ENCODE results near the gene CRYBG2. TPM values are rescaled to one million over a fixed set of nuclear protein-coding genes. Genes with fewer than 3 reads are reported as not detected.

Gene CRYBG2
- total and polyA plus RNA-seq, 4 donors, result 0.37 to 7.7 (median 2.7) TPM

DNA sequence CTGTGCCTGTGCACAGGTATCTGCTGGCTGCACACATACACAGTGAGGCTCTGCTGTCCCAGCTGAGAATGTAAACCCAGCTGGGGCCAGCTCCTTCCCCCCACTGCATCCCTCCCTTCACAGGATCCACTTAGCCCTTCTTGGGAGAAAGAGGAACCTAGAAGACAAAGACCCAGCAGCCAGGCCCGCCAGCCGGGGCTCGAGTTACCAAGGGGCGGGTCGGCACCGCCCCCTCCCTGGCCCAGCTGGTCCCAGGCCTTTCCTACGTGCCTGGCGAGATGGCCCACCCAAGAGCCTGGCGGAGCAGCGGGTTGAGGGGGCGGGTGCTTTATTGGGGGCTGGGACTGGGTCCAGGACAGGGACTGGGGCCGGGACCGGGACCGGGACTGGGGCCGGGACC, 72.0 kb downstream of the CRYBG2 start:
- Histone ChIP-seq H3K4me3 (no peak overlapping the region), H3K9me3 (ENCODE audit: control insufficient read depth in 4 of 4, insufficient read depth in 3 of 4, low read length in 3 of 4) (no peaks in the 10 kb centered on the region), H3K36me3 (ENCODE audit: control insufficient read depth in 4 of 4, insufficient read depth in 4 of 4, low read length in 4 of 4) (peaks cover 0 to 20% (median 8%) of the 10 kb centered on the region in 4 donors), H3K9ac (ENCODE audit: insufficient read depth in 1 of 2, low read length in 2 of 2) (no peak overlapping the region), H3K27ac (ENCODE audit: low read depth in 1 of 2, low read length in 1 of 2) (no peak overlapping the region), H3K4me1 (ENCODE audit: control insufficient read depth in 5 of 5, insufficient read depth in 5 of 5, low read length in 5 of 5) (peaks cover 9 to 46% (median 20%) of the 10 kb centered on the region in 5 donors), H3K27me3 (ENCODE audit: control insufficient read depth in 3 of 3, insufficient read depth in 3 of 3, low read length in 2 of 3) (no peaks in the 10 kb centered on the region)
- DNase-seq (peak; percentile 87 to 96 (median 93)), ATAC-seq (ENCODE audit: insufficient read depth, low FRiP score) (no peak)
- TF ChIP-seq, protein P1, sequence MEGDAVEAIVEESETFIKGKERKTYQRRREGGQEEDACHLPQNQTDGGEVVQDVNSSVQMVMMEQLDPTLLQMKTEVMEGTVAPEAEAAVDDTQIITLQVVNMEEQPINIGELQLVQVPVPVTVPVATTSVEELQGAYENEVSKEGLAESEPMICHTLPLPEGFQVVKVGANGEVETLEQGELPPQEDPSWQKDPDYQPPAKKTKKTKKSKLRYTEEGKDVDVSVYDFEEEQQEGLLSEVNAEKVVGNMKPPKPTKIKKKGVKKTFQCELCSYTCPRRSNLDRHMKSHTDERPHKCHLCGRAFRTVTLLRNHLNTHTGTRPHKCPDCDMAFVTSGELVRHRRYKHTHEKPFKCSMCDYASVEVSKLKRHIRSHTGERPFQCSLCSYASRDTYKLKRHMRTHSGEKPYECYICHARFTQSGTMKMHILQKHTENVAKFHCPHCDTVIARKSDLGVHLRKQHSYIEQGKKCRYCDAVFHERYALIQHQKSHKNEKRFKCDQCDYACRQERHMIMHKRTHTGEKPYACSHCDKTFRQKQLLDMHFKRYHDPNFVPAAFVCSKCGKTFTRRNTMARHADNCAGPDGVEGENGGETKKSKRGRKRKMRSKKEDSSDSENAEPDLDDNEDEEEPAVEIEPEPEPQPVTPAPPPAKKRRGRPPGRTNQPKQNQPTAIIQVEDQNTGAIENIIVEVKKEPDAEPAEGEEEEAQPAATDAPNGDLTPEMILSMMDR (IDR thresholded peaks at IDR 0.05; ENCODE audit: control extremely low read depth, extremely low read depth), result no peak
- 46 to 55% methylated on average over 15 of the region's 15 CpGs for whole genome bisulfite sequencing, 2 donors

DNA sequence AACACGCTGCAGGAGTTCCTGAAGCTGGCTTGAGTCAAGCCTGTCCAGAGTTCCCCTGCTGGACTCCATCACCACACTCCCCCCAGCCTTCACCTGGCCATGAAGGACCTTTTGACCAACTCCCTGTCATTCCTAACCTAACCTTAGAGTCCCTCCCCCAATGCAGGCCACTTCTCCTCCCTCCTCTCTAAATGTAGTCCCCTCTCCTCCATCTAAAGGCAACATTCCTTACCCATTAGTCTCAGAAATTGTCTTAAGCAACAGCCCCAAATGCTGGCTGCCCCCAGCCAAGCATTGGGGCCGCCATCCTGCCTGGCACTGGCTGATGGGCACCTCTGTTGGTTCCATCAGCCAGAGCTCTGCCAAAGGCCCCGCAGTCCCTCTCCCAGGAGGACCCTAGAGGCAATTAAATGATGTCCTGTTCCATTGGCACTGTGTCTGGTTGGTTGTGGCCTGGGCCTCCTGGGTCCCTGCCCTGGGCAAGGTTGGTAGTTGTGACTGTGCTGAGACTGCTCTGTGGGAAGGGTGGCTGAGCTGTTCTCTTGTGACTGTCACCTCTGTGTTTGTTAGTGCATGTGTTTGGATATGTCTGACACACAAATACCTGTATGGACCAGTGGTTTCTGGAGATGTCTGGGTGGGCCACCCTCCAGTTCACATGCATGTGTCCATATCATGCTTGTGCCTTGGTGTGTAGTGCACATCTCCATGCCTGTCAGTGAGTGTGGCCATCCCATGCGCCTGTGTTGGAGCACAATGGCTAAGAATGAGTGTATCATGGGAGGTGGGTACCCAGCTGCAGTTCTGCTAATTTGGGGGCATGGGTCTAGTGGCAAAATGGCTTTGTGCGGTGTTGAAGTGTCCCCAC, 72.6 kb downstream of the CRYBG2 start:
- ATAC-seq (ENCODE audit: insufficient read depth, low FRiP score) (no peak), DNase-seq (no peak)
- Histone ChIP-seq H3K36me3 (ENCODE audit: control insufficient read depth in 4 of 4, insufficient read depth in 4 of 4, low read length in 4 of 4) (peaks cover 0 to 20% (median 10%) of the 10 kb centered on the region in 4 donors), H3K4me3 (no peak overlapping the region), H3K27me3 (ENCODE audit: control insufficient read depth in 3 of 3, insufficient read depth in 3 of 3, low read length in 2 of 3) (no peaks in the 10 kb centered on the region), H3K9me3 (ENCODE audit: control insufficient read depth in 4 of 4, insufficient read depth in 3 of 4, low read length in 3 of 4) (no peaks in the 10 kb centered on the region), H3K27ac (ENCODE audit: low read depth in 1 of 2, low read length in 1 of 2) (peak overlapping the region; percentile 62 to 96), H3K4me1 (ENCODE audit: control insufficient read depth in 5 of 5, insufficient read depth in 5 of 5, low read length in 5 of 5) (peaks cover 9 to 49% (median 26%) of the 10 kb centered on the region in 5 donors), H3K9ac (ENCODE audit: insufficient read depth in 1 of 2, low read length in 2 of 2) (no peak overlapping the region)
- TF ChIP-seq, protein P1 (IDR thresholded peaks at IDR 0.05; ENCODE audit: control extremely low read depth, extremely low read depth), result no peak
- WGBS, 2 donors, result 91 to 94% methylated on average over 5 of the region's 5 CpGs

DNA sequence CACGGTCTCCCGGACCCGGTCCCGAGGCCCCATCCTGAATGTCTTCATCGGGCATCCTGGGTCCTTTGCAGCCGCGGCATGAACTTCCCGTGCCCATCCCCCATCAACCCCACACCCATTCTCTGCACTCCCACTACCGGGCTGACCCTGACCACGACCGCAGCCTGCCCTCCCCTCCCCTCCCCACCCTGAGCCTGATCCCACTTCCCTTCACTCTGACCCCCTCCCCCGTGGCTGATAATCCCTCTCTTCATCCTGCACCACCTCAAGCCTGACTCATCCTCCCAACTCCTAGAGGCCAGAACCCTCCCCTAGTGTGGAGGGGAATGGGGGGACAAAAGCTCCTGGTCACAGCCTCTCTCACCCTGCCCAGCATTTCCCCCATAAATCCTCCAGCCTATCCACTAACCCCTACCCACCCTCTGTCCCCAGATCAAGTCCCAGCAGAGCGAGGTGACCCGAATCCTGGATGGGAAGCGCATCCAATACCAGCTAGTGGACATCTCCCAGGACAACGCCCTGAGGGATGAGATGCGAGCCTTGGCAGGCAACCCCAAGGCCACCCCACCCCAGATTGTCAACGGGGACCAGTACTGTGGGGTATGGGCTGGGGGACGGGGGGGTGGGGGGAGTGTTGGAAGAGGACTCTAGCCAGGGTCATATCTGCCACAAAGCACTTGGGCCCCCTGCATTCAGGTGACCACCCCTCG, 73.4 kb downstream of the CRYBG2 start:
- Histone ChIP-seq H3K36me3 (ENCODE audit: control insufficient read depth in 4 of 4, insufficient read depth in 4 of 4, low read length in 4 of 4) (peaks cover 0 to 20% (median 10%) of the 10 kb centered on the region in 4 donors), H3K27me3 (ENCODE audit: control insufficient read depth in 3 of 3, insufficient read depth in 3 of 3, low read length in 2 of 3) (no peaks in the 10 kb centered on the region), H3K9ac (ENCODE audit: insufficient read depth in 1 of 2, low read length in 2 of 2) (peak overlapping the region in 1 of 2 donors; percentile 19), H3K9me3 (ENCODE audit: control insufficient read depth in 4 of 4, insufficient read depth in 3 of 4, low read length in 3 of 4) (no peaks in the 10 kb centered on the region), H3K27ac (ENCODE audit: low read depth in 1 of 2, low read length in 1 of 2) (peak overlapping the region; percentile 96 to 97), H3K4me1 (ENCODE audit: control insufficient read depth in 5 of 5, insufficient read depth in 5 of 5, low read length in 5 of 5) (peaks cover 9 to 51% (median 31%) of the 10 kb centered on the region in 5 donors), H3K4me3 (peak overlapping the region; percentile 87)
- 33 to 44% methylated on average over 16 to 20 of the region's 20 CpGs for WGBS, 2 donors
- no peak for DNase-seq
- no peak for ATAC-seq (ENCODE audit: insufficient read depth, low FRiP score)
- TF ChIP-seq, protein P1 (IDR thresholded peaks at IDR 0.05; ENCODE audit: control extremely low read depth, extremely low read depth), result no peak

Measured in lung (tissue), 12 donors.